Loucy (cell line): Measurements from ENCODE around the gene RUNX1.

Experiments
- CTCF ChIP-seq: fragments of 200-600 bp; sonication (generic); conservative IDR thresholded peaks from 2 replicates; pipeline ENCODE4 v1.5.1; 2014; ENCODE audit warnings: mild to moderate bottlenecking, antibody characterized with exemption, low read length
- EZH2phosphoT487 ChIP-seq: fragments of 200-600 bp; IDR thresholded peaks from 2 replicates; pipeline ENCODE4 v1.6.1; 2018; ENCODE audit warnings: antibody characterized with exemption, mild to moderate bottlenecking, moderate library complexity, borderline replicate concordance

GRCh38 chr21:34892209-34892608, 156.9 kb downstream of the RUNX1 start:
- TF ChIP-seq CTCF (no peak), EZH2phosphoT487 (no peak)
